OCI-LY1 (cell line): ENCODE results near the gene BAIAP3.

ENCODE experiments used
- H2AFZ ChIP-seq: fragments of 200-600 bp; sonication (generic), shearing (Covaris generic); 2 replicates; pipeline ENCODE4 v1.6.0; 2014; ENCODE audit warnings: antibody characterized with exemption, mild to moderate bottlenecking, low read length
- H3F3A ChIP-seq: fragments of 200-600 bp; sonication (generic), shearing (Covaris generic); 2 replicates; pipeline ENCODE4 v1.6.0; 2014; ENCODE audit warnings: mild to moderate bottlenecking, antibody characterized with exemption, low read length, moderate library complexity; ENCODE audit not compliant: insufficient read depth
- H3K27ac ChIP-seq: fragments of 200-600 bp; sonication (generic); 2 replicates; pipeline ENCODE4 v1.5.1; 2014; ENCODE audit warnings: low read length, mixed run types, mild to moderate bottlenecking, low read depth; ENCODE audit not compliant: poor library complexity, severe bottlenecking
- H3K27me3 ChIP-seq: fragments of 200-600 bp; sonication (generic); 2 replicates; pipeline ENCODE4 v1.6.0; 2014; ENCODE audit warnings: antibody characterized with exemption, mild to moderate bottlenecking, low read length, moderate library complexity; ENCODE audit not compliant: insufficient read depth
- H3K36me3 ChIP-seq: fragments of 200-600 bp; sonication (generic); 2 replicates; pipeline ENCODE4 v1.6.1; 2014; ENCODE audit warnings: mild to moderate bottlenecking, antibody characterized with exemption, low read length, moderate library complexity, mixed read lengths; ENCODE audit not compliant: insufficient read depth
- H3K4me1 ChIP-seq: fragments of 200-600 bp; sonication (generic); 2 replicates; pipeline ENCODE4 v1.5.1; 2014; ENCODE audit warnings: mild to moderate bottlenecking, low read length, moderate library complexity; ENCODE audit not compliant: insufficient read depth, severe bottlenecking
- H3K4me2 ChIP-seq: fragments of 200-600 bp; sonication (generic), shearing (Covaris generic); 2 replicates; pipeline ENCODE4 v1.6.1; 2014; ENCODE audit warnings: low read length
- H3K4me3 ChIP-seq: fragments of 200-600 bp; sonication (generic); 2 replicates; pipeline ENCODE4 v1.5.1; 2014; ENCODE audit warnings: low read length, low read depth, mild to moderate bottlenecking, mixed read lengths; ENCODE audit not compliant: poor library complexity, severe bottlenecking
- H3K79me2 ChIP-seq: fragments of 200-600 bp; shearing (Covaris generic); 2 replicates; pipeline ENCODE4 v1.6.1; 2016; ENCODE audit warnings: mixed run types, low read length, mixed read lengths; ENCODE audit not compliant: insufficient read depth
- H3K9ac ChIP-seq: fragments of 200-600 bp; sonication (generic), shearing (Covaris generic); 2 replicates; pipeline ENCODE4 v1.6.1; 2014; ENCODE audit warnings: mild to moderate bottlenecking, low read length, mixed read lengths
- H3K9me2 ChIP-seq: fragments of 200-600 bp; sonication (generic), shearing (Covaris generic); 2 replicates; pipeline ENCODE4 v1.6.1; 2014; ENCODE audit warnings: low read depth, mild to moderate bottlenecking, low read length, mixed read lengths
- H3K9me3 ChIP-seq: fragments of 200-600 bp; shearing (Covaris generic); 2 replicates; pipeline ENCODE4 v1.6.1; 2014; ENCODE audit warnings: low read length, mixed read lengths
- H4K20me1 ChIP-seq: fragments of 200-600 bp; sonication (generic), shearing (Covaris generic); 2 replicates; pipeline ENCODE4 v1.6.0; 2016; ENCODE audit warnings: mild to moderate bottlenecking, low read length; ENCODE audit not compliant: insufficient read depth
- CTCF ChIP-seq: fragments of 200-600 bp; sonication (generic), shearing (Covaris generic); IDR thresholded peaks from 2 replicates; pipeline ENCODE4 v1.5.1; 2017; ENCODE audit warnings: mild to moderate bottlenecking, antibody characterized with exemption, low read length, moderate library complexity, mixed read lengths
- EZH2 ChIP-seq: fragments of 200-600 bp; sonication (generic), shearing (Covaris generic); IDR thresholded peaks from 2 replicates; pipeline ENCODE4 v1.8.0; 2017; ENCODE audit warnings: borderline replicate concordance, mixed run types, mild to moderate bottlenecking, antibody characterized with exemption, low read length, moderate library complexity, mixed read lengths

BAIAP3 gene

GRCh38 chr16:1387331-1387730 is 53.9 kb downstream of the BAIAP3 start:
- H3K27ac ChIP-seq = no peak overlapping the region

GRCh38 chr16:1389762-1390161 is 56.3 kb downstream of the BAIAP3 start:
- Histone ChIP-seq H3F3A (no peaks in the 10 kb centered on the region), H3K27ac (no peak overlapping the region), H3K4me2 (no peak overlapping the region), H3K9me3 (no peaks in the 10 kb centered on the region), H4K20me1 (no peaks in the 10 kb centered on the region), H3K79me2 (no peaks in the 10 kb centered on the region), H3K4me1 (no peaks in the 10 kb centered on the region), H3K4me3 (no peak overlapping the region), H3K36me3 (peaks cover 9% of the 10 kb centered on the region; the same call in 1 of the 2 replicates), H3K27me3 (no peaks in the 10 kb centered on the region), H3K9me2 (no peaks in the 10 kb centered on the region), H2AFZ (no peak overlapping the region), H3K9ac (no peak overlapping the region)
- TF ChIP-seq CTCF (no peak), EZH2 (no peak)

More at GRCh38 chr16:1387331-1387730, 53.9 kb downstream of the BAIAP3 start:
- Histone ChIP-seq H3K79me2 (no peaks in the 10 kb centered on the region), H3K9ac (no peak overlapping the region), H4K20me1 (no peaks in the 10 kb centered on the region), H3K9me2 (no peaks in the 10 kb centered on the region), H3F3A (no peaks in the 10 kb centered on the region), H2AFZ (no peak overlapping the region), H3K4me3 (no peak overlapping the region), H3K36me3 (peaks cover 3% of the 10 kb centered on the region), H3K27me3 (no peaks in the 10 kb centered on the region), H3K4me1 (no peaks in the 10 kb centered on the region), H3K9me3 (no peaks in the 10 kb centered on the region), H3K4me2 (no peak overlapping the region)
- no peak for TF ChIP-seq CTCF
- no peak for TF ChIP-seq EZH2

- Histone ChIP-seq H2AFZ (no peak overlapping the region), H3K9me2 (no peaks in the 10 kb centered on the region), H4K20me1 (no peaks in the 10 kb centered on the region), H3K27me3 (no peaks in the 10 kb centered on the region), H3K36me3 (peaks cover 9% of the 10 kb centered on the region; the same call in 1 of the 2 replicates), H3K27ac (no peak overlapping the region), H3F3A (no peaks in the 10 kb centered on the region), H3K9me3 (no peaks in the 10 kb centered on the region), H3K4me2 (no peak overlapping the region), H3K4me3 (no peak overlapping the region), H3K9ac (no peak overlapping the region), H3K4me1 (no peaks in the 10 kb centered on the region), H3K79me2 (no peaks in the 10 kb centered on the region)
- TF ChIP-seq EZH2 (no peak), CTCF (no peak)
Measured at GRCh38 chr16:1390239-1390779, 56.9 kb downstream of the BAIAP3 start.
